Right lobe of liver (tissue), 4 donors: Measurements from ENCODE around the gene DDX49.

ENCODE experiments used
- POLR2A ChIP-seq: fragments of 450-650 bp; IDR thresholded peaks from one replicate; pipeline ENCODE4 v1.6.1; 2017; ENCODE audit warnings: antibody characterized with exemption, mild to moderate bottlenecking
- TF ChIP-seq, protein P1 (sequence below), 4 donors: fragments of 200-600 bp in 3 of 4; fragments of 450-650 bp in 1 of 4; IDR thresholded peaks; one replicate each; pipeline versions ENCODE4 v1.5.1 to v1.8.0; 2016 to 2022; ENCODE audit warnings: antibody characterized with exemption in 4 of 4, mild to moderate bottlenecking in 2 of 4
- donor health status: DM: no; HTN: no; CAD: no.
- donor health status: DM: no; HTN: no; CAD: no.
- donor health status: DM: no; HTN: yes; CAD: no.

DNA sequence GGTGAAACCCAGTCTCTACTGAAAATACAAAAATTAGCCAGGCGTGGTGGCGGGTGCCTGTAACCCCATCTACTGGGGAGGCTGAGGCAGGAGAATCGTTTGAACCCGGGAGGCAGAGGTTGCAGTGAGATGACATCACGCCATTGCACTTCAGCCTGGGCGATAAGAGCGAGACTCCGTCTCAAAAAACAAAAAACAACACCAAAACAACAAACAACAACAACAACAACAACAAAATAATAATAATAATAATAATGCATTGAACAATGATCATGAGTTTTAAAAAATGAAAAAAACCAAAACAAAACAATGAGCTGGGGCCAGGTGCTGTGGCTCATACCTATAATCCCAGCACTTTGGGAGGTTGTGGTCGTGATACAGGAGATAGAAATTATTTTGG is 44.6 kb downstream of the DDX49 start:
- no peak for TF ChIP-seq POLR2A
- TF ChIP-seq, protein P1, sequence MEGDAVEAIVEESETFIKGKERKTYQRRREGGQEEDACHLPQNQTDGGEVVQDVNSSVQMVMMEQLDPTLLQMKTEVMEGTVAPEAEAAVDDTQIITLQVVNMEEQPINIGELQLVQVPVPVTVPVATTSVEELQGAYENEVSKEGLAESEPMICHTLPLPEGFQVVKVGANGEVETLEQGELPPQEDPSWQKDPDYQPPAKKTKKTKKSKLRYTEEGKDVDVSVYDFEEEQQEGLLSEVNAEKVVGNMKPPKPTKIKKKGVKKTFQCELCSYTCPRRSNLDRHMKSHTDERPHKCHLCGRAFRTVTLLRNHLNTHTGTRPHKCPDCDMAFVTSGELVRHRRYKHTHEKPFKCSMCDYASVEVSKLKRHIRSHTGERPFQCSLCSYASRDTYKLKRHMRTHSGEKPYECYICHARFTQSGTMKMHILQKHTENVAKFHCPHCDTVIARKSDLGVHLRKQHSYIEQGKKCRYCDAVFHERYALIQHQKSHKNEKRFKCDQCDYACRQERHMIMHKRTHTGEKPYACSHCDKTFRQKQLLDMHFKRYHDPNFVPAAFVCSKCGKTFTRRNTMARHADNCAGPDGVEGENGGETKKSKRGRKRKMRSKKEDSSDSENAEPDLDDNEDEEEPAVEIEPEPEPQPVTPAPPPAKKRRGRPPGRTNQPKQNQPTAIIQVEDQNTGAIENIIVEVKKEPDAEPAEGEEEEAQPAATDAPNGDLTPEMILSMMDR (IDR thresholded peaks at IDR 0.05) = no peak
